Measurements from ENCODE around the gene SBF2.

DNA sequence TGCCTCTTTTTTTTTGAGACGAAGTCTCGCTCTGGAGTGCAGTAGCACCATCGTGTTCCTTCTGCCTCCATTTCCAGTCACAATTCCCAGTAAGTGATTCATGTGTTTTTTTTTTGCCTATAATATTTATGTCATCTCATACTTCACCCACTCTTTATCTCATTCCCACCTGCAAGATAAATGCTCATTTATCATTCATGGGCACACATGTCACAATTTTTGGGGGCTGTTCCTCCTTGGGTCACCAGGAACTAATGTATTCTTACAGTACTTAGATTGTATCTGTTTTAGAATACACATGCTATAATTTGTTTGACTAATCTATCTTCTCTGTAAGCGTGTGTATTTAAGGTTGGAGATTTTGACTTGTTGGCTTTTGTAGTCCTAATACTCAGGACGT lies 407.4 kb downstream of the SBF2 start:
- TF ChIP-seq CTCF (IDR thresholded peaks at IDR 0.05) (no peak), POLR2A (IDR thresholded peaks at IDR 0.05) (no peak)
